Activated T-helper 1 cell treated with anti-CD3 and anti-CD28 coated beads, Interleukin-12 subunit alpha, Interleukin-12 subunit beta, Interleukin-2, Interleukin-4 antibody, amounts not matched to agents 30 ng/mL and 10 ng/mL and 1 ng/mL, durations not matched to agents 14 hours and 24 hours and 36 hours (primary cell): ENCODE measurements around the gene LAIR1. TPM values are rescaled to one million over a fixed set of nuclear protein-coding genes. Genes with fewer than 3 reads are reported as not detected.
"Not testable (repeated sequence)": the region's sequence is repeated elsewhere in the genome, so short reads cannot be mapped to it uniquely, and the experiment has no call there.

Source experiments
- DNase-seq: peaks from one replicate; pipeline ENCODE4 v3.0.0; 2021; ENCODE audit warnings: low spot score
- H3K27ac Mint-ChIP-seq: one replicate; pipeline ENCODE4 v1.8.0; 2021; ENCODE audit warnings: mild to moderate bottlenecking, mixed read lengths
- H3K27me3 Mint-ChIP-seq: one replicate; pipeline ENCODE4 v1.8.0; 2022; ENCODE audit warnings: mild to moderate bottlenecking, moderate library complexity, mixed read lengths; ENCODE audit not compliant: insufficient read depth
- H3K36me3 Mint-ChIP-seq: one replicate; pipeline ENCODE4 v1.8.0; 2021; ENCODE audit warnings: low read depth, mixed read lengths
- H3K4me1 Mint-ChIP-seq: one replicate; pipeline ENCODE4 v1.8.0; 2021; ENCODE audit warnings: low read depth, mixed read lengths
- H3K4me3 Mint-ChIP-seq: one replicate; pipeline ENCODE4 v1.8.0; 2021; ENCODE audit warnings: mild to moderate bottlenecking, moderate library complexity, mixed read lengths
- H3K9me3 Mint-ChIP-seq: one replicate; pipeline ENCODE4 v1.8.0; 2021; ENCODE audit warnings: mixed read lengths
- intact Hi-C: fragments of 100-400 bp; cut with micrococcal nuclease; formaldehyde crosslinking; loops from one replicate; pipeline ENCODE4 v1.15.1; 2024
- total RNA-seq: library from RNA; stranded (reverse); gene quantifications from 2 replicates; pipeline ENCODE4 v1.2.3, GENCODE V29; 2022

The LAIR1 gene
- total RNA-seq, 1 donor from 2014 or later, result 9.4 TPM

- Mint-ChIP-seq H3K27me3 (peaks cover 12% of the 10 kb centered on the region), H3K4me1 (no peaks in the 10 kb centered on the region), H3K9me3 (no peaks in the 10 kb centered on the region), H3K4me3 (no peak overlapping the region), H3K36me3 (no peaks in the 10 kb centered on the region), H3K27ac (no peak overlapping the region)
- intact Hi-C loops, result no loop called here
- DNase-seq, result no peak
Measured at GRCh38 chr19:54335164-54335563, 29.6 kb downstream of the LAIR1 start.

GRCh38 chr19:54333586-54334298 is 31.0 kb downstream of the LAIR1 start:
- Mint-ChIP-seq H3K27ac (no peak overlapping the region), H3K36me3 (no peaks in the 10 kb centered on the region), H3K27me3 (peaks cover 10% of the 10 kb centered on the region), H3K9me3 (no peaks in the 10 kb centered on the region), H3K4me1 (peaks cover 1% of the 10 kb centered on the region), H3K4me3 (no peak overlapping the region)
- DNase-seq, result no peak
- intact Hi-C loops, result no loop called here

- Mint-ChIP-seq H3K27ac (no peak overlapping the region), H3K9me3 (no peaks in the 10 kb centered on the region), H3K27me3 (peaks cover 7% of the 10 kb centered on the region), H3K36me3 (no peaks in the 10 kb centered on the region), H3K4me1 (peaks cover 9% of the 10 kb centered on the region), H3K4me3 (no peak overlapping the region)
- intact Hi-C loops, result no loop called here
- no peak for DNase-seq
Measured at GRCh38 chr19:54332149-54332548, 32.6 kb downstream of the LAIR1 start.

- no peak overlapping the region for H3K4me3 Mint-ChIP-seq
- peaks cover 7% of the 10 kb centered on the region for H3K27me3 Mint-ChIP-seq
- H3K27ac Mint-ChIP-seq, result no peak overlapping the region
- H3K36me3 Mint-ChIP-seq, result no peaks in the 10 kb centered on the region
- H3K9me3 Mint-ChIP-seq, result no peaks in the 10 kb centered on the region
- H3K4me1 Mint-ChIP-seq, result peaks cover 11% of the 10 kb centered on the region
- DNase-seq, result no peak
- intact Hi-C loops, result no loop called here
Measured at GRCh38 chr19:54331626-54332025, 33.1 kb downstream of the LAIR1 start.

- no peak for DNase-seq
- Mint-ChIP-seq H3K36me3 (no peaks in the 10 kb centered on the region), H3K27me3 (peaks cover 14% of the 10 kb centered on the region), H3K27ac (no peak overlapping the region), H3K9me3 (no peaks in the 10 kb centered on the region), H3K4me3 (no peak overlapping the region), H3K4me1 (peaks cover 17% of the 10 kb centered on the region)
- intact Hi-C loops, result no loop called here
Measured at GRCh38 chr19:54329476-54330165, 35.1 kb downstream of the LAIR1 start.

- DNase-seq, H3K4me3 Mint-ChIP-seq, H3K9me3 Mint-ChIP-seq, intact Hi-C loops, H3K27ac Mint-ChIP-seq, H3K36me3 Mint-ChIP-seq: not testable (repeated sequence)
- Mint-ChIP-seq H3K4me1 (peaks cover 17% of the 10 kb centered on the region), H3K27me3 (peaks cover 14% of the 10 kb centered on the region)
Measured at GRCh38 chr19:54328781-54329180, 36.0 kb downstream of the LAIR1 start.

GRCh38 chr19:54325631-54326030 is 39.1 kb downstream of the LAIR1 start:
- intact Hi-C loops, result loop anchor here (1.0 kb wide), 2 partner anchors 29 to 66 kb away; no protein-coding TSS in a partner anchor
- H3K9me3 Mint-ChIP-seq, result no peaks in the 10 kb centered on the region
- H3K36me3 Mint-ChIP-seq, result no peaks in the 10 kb centered on the region
- peaks cover 17% of the 10 kb centered on the region for H3K4me1 Mint-ChIP-seq
- H3K27me3 Mint-ChIP-seq, result peaks cover 19% of the 10 kb centered on the region
- H3K4me3 Mint-ChIP-seq, result no peak overlapping the region
- no peak for DNase-seq
- H3K27ac Mint-ChIP-seq, result no peak overlapping the region

GRCh38 chr19:54325194-54325621 is 39.5 kb downstream of the LAIR1 start:
- peaks cover 17% of the 10 kb centered on the region for H3K4me1 Mint-ChIP-seq
- intact Hi-C loops, result loop anchor here (1.0 kb wide), 2 partner anchors 29 to 66 kb away; no protein-coding TSS in a partner anchor

GRCh38 chr19:54324071-54324470 is 40.7 kb downstream of the LAIR1 start:
- no peak for DNase-seq
- no peak overlapping the region for H3K4me3 Mint-ChIP-seq
- H3K27ac Mint-ChIP-seq, result no peak overlapping the region
- peaks cover 25% of the 10 kb centered on the region for H3K27me3 Mint-ChIP-seq
- H3K4me1 Mint-ChIP-seq, result peaks cover 17% of the 10 kb centered on the region
- no peaks in the 10 kb centered on the region for H3K36me3 Mint-ChIP-seq
- no peaks in the 10 kb centered on the region for H3K9me3 Mint-ChIP-seq
- intact Hi-C loops, result no loop called here

More at GRCh38 chr19:54325194-54325621, 39.5 kb downstream of the LAIR1 start:
- Mint-ChIP-seq H3K36me3 (no peaks in the 10 kb centered on the region), H3K9me3 (no peaks in the 10 kb centered on the region), H3K27me3 (peaks cover 22% of the 10 kb centered on the region), H3K27ac (no peak overlapping the region), H3K4me3 (no peak overlapping the region)
- DNase-seq, result peak; percentile 27

GRCh38 chr19:54322934-54323333 is 41.8 kb downstream of the LAIR1 start:
- intact Hi-C loops, H3K9me3 Mint-ChIP-seq, DNase-seq, H3K27ac Mint-ChIP-seq, H3K36me3 Mint-ChIP-seq, H3K4me3 Mint-ChIP-seq: not testable (repeated sequence)
- H3K4me1 Mint-ChIP-seq, result peaks cover 13% of the 10 kb centered on the region
- peaks cover 26% of the 10 kb centered on the region for H3K27me3 Mint-ChIP-seq

- H3K4me1 Mint-ChIP-seq, H3K9me3 Mint-ChIP-seq, intact Hi-C loops, DNase-seq, H3K27ac Mint-ChIP-seq, H3K4me3 Mint-ChIP-seq, H3K36me3 Mint-ChIP-seq: not testable (repeated sequence)
- peaks cover 26% of the 10 kb centered on the region for H3K27me3 Mint-ChIP-seq
Measured at GRCh38 chr19:54322295-54322694, 42.4 kb downstream of the LAIR1 start.

GRCh38 chr19:54319892-54320670 is 44.6 kb downstream of the LAIR1 start:
- Mint-ChIP-seq H3K9me3 (no peaks in the 10 kb centered on the region), H3K36me3 (no peaks in the 10 kb centered on the region)

GRCh38 chr19:54319049-54319448 is 45.7 kb downstream of the LAIR1 start:
- no peak overlapping the region for H3K4me3 Mint-ChIP-seq
- DNase-seq, result no peak
- H3K27me3 Mint-ChIP-seq, result peaks cover 20% of the 10 kb centered on the region
- H3K9me3 Mint-ChIP-seq, result no peaks in the 10 kb centered on the region
- H3K4me1 Mint-ChIP-seq, result no peaks in the 10 kb centered on the region
- no peaks in the 10 kb centered on the region for H3K36me3 Mint-ChIP-seq
- intact Hi-C loops, result no loop called here
- peak overlapping the region; percentile 58 for H3K27ac Mint-ChIP-seq

More at GRCh38 chr19:54319892-54320670, 44.6 kb downstream of the LAIR1 start:
- Mint-ChIP-seq H3K4me3 (no peak overlapping the region), H3K27me3 (peaks cover 23% of the 10 kb centered on the region), H3K27ac (no peak overlapping the region), H3K4me1 (peaks cover 3% of the 10 kb centered on the region)
- intact Hi-C loops, result no loop called here
- DNase-seq, result no peak
